A549 (cell line): ENCODE measurements around the gene MEF2C.

Experiments used
- CEBPB ChIP-seq, 2 experiments: fragments of >200 bp in 1 of 2; sonication (Bioruptor Twin) in 1 of 2; formaldehyde crosslinking in 1 of 2; IDR thresholded peaks; 2 replicates each; pipeline ENCODE4 v1.6.1; 2012 to 2016
- EP300 ChIP-seq, 2 experiments: fragments of >200 bp; sonication (Bioruptor Twin); formaldehyde crosslinking; IDR thresholded peaks; 2 replicates in 1 of 2; 3 replicates in 1 of 2; pipeline ENCODE4 v1.6.1; 2016 to 2017
- MAFK ChIP-seq: fragments of 450-650 bp; IDR thresholded peaks from 2 replicates; pipeline ENCODE4 v1.6.1; 2014; ENCODE audit not compliant: partially characterized antibody
- PHF8 ChIP-seq: fragments of 200-600 bp; sonication (generic); IDR thresholded peaks from 2 replicates; pipeline ENCODE4 v1.6.1; 2016; ENCODE audit warnings: low read depth, mild to moderate bottlenecking, antibody characterized with exemption, moderate library complexity, borderline replicate concordance
- POLR2A ChIP-seq: IDR thresholded peaks from 2 replicates; pipeline ENCODE4 v1.6.1; 2012; ENCODE audit warnings: mild to moderate bottlenecking, low read length
- POLR2AphosphoS2 ChIP-seq: conservative IDR thresholded peaks from 2 replicates; pipeline ENCODE4 v1.6.1; 2012; ENCODE audit warnings: low read length, improper control_type of control experiment, inconsistent platforms
- RAD21 ChIP-seq, 2 experiments: fragments of >200 bp in 1 of 2; sonication (Bioruptor Twin) in 1 of 2; formaldehyde crosslinking in 1 of 2; IDR thresholded peaks in 1 of 2; conservative IDR thresholded peaks in 1 of 2; 2 replicates in 1 of 2; 3 replicates in 1 of 2; pipeline ENCODE4 v1.6.1; 2012 to 2018; ENCODE audit warnings: inconsistent platforms in 1 of 2
- TP53 ChIP-seq: fragments of 250-450 bp; sonication (Bioruptor Pico); IDR thresholded peaks from 2 replicates; pipeline ENCODE4 v1.5.0; 2021; ENCODE audit warnings: mild to moderate bottlenecking, moderate library complexity
- TF ChIP-seq, protein P1 (sequence below): fragments of >200 bp; sonication (Bioruptor Twin); formaldehyde crosslinking; IDR thresholded peaks from 3 replicates; pipeline ENCODE4 v1.5.1; 2016
- TF ChIP-seq, protein P2 (sequence below): fragments of 150-350 bp; IDR thresholded peaks from 2 replicates; pipeline ENCODE4 v1.6.1; 2014; ENCODE audit warnings: low read depth, mild to moderate bottlenecking, low read length
- TF ChIP-seq, protein P3 (sequence below): IDR thresholded peaks from 2 replicates; pipeline ENCODE4 v1.6.1; 2012; ENCODE audit warnings: low read depth, borderline replicate concordance
- TF ChIP-seq, protein P4 (sequence below): fragments of >200 bp; sonication (Bioruptor Twin); formaldehyde crosslinking; IDR thresholded peaks from 3 replicates; pipeline ENCODE4 v1.6.1; 2016

DNA sequence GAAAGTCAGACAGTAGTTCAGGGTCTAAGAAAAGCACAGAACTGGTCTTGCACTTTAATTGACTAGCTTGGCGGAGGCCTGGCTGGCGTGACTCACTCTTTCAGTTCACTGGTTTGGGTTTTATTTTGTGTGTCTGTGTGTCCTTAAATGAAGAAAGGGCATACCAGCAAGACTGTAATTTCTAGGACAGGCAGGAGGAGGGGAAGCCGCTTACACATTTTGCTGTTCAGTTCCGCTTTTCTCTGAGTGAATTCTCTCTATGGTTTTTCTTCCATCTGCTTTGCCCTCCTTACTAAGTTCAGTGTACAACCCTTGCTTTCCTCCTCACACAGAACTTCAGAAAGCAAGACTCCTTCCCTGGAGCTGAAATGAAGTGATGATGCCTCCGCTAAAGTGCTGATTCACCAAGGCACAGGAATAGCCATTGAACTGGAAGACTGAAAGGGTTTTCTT is 150.8 kb downstream of the MEF2C start:
- TF ChIP-seq, protein P1, sequence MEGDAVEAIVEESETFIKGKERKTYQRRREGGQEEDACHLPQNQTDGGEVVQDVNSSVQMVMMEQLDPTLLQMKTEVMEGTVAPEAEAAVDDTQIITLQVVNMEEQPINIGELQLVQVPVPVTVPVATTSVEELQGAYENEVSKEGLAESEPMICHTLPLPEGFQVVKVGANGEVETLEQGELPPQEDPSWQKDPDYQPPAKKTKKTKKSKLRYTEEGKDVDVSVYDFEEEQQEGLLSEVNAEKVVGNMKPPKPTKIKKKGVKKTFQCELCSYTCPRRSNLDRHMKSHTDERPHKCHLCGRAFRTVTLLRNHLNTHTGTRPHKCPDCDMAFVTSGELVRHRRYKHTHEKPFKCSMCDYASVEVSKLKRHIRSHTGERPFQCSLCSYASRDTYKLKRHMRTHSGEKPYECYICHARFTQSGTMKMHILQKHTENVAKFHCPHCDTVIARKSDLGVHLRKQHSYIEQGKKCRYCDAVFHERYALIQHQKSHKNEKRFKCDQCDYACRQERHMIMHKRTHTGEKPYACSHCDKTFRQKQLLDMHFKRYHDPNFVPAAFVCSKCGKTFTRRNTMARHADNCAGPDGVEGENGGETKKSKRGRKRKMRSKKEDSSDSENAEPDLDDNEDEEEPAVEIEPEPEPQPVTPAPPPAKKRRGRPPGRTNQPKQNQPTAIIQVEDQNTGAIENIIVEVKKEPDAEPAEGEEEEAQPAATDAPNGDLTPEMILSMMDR, result no peak
- TF ChIP-seq TP53 (CRISPR knock-in tag) (no peak), RAD21 (conservative IDR thresholded peaks at IDR 0.05 in 1 of 2, IDR thresholded peaks at IDR 0.05 in 1 of 2) (no peak), CEBPB (IDR thresholded peaks at IDR 0.05) (no peak), POLR2A (no peak), PHF8 (no peak), EP300 (IDR thresholded peaks at IDR 0.05) (no peak), POLR2AphosphoS2 (no peak), MAFK (no peak)
- TF ChIP-seq, protein P2, sequence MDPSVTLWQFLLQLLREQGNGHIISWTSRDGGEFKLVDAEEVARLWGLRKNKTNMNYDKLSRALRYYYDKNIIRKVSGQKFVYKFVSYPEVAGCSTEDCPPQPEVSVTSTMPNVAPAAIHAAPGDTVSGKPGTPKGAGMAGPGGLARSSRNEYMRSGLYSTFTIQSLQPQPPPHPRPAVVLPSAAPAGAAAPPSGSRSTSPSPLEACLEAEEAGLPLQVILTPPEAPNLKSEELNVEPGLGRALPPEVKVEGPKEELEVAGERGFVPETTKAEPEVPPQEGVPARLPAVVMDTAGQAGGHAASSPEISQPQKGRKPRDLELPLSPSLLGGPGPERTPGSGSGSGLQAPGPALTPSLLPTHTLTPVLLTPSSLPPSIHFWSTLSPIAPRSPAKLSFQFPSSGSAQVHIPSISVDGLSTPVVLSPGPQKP, result no peak
- TF ChIP-seq, protein P3, sequence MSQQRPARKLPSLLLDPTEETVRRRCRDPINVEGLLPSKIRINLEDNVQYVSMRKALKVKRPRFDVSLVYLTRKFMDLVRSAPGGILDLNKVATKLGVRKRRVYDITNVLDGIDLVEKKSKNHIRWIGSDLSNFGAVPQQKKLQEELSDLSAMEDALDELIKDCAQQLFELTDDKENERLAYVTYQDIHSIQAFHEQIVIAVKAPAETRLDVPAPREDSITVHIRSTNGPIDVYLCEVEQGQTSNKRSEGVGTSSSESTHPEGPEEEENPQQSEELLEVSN, result no peak
- TF ChIP-seq, protein P4, sequence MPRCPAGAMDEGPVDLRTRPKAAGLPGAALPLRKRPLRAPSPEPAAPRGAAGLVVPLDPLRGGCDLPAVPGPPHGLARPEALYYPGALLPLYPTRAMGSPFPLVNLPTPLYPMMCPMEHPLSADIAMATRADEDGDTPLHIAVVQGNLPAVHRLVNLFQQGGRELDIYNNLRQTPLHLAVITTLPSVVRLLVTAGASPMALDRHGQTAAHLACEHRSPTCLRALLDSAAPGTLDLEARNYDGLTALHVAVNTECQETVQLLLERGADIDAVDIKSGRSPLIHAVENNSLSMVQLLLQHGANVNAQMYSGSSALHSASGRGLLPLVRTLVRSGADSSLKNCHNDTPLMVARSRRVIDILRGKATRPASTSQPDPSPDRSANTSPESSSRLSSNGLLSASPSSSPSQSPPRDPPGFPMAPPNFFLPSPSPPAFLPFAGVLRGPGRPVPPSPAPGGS, result no peak
